ENCODE measurements around the gene TAPT1. TPM values are rescaled to one million over a fixed set of nuclear protein-coding genes. Genes with fewer than 3 reads are reported as not detected.

Gene TAPT1
- total RNA-seq, 2 experiments from 2014 or later: 46.1 TPM

GRCh38 chr4:16236402-16237023, 10.2 kb upstream of the TAPT1 start:
- H3K27me3 Mint-ChIP-seq: peaks cover 2% of the 10 kb centered on the region
- no peak overlapping the region for H3K27ac Mint-ChIP-seq
- H3K4me1 Mint-ChIP-seq: peaks cover 8% of the 10 kb centered on the region
- ATAC-seq (ENCODE audit: low read depth) (no peak), DNase-seq (no peak)
- H3K36me3 Mint-ChIP-seq: no peaks in the 10 kb centered on the region
- H3K9me3 Mint-ChIP-seq: no peaks in the 10 kb centered on the region
- POLR2A ChIA-PET: no interaction called here
- no peak overlapping the region for H3K4me3 Mint-ChIP-seq

- DNase-seq (no peak), ATAC-seq (ENCODE audit: low read depth) (no peak)
- POLR2A ChIA-PET: no interaction called here
- Mint-ChIP-seq H3K4me1 (peaks cover 7% of the 10 kb centered on the region), H3K27me3 (peaks cover 2% of the 10 kb centered on the region), H3K36me3 (no peaks in the 10 kb centered on the region), H3K9me3 (no peaks in the 10 kb centered on the region), H3K4me3 (no peak overlapping the region), H3K27ac (no peak overlapping the region)
Observed at GRCh38 chr4:16235209-16235608, 8.9 kb upstream of the TAPT1 start.

- Mint-ChIP-seq H3K36me3 (no peaks in the 10 kb centered on the region), H3K4me1 (peaks cover 7% of the 10 kb centered on the region), H3K9me3 (no peaks in the 10 kb centered on the region), H3K27me3 (no peaks in the 10 kb centered on the region), H3K27ac (no peak overlapping the region), H3K4me3 (no peak overlapping the region)
- no peak for DNase-seq
- no peak for ATAC-seq (ENCODE audit: low read depth)
- POLR2A ChIA-PET: no interaction called here
Observed at GRCh38 chr4:16233569-16234177, 7.4 kb upstream of the TAPT1 start.

- Mint-ChIP-seq H3K4me1 (peaks cover 13% of the 10 kb centered on the region), H3K27me3 (no peaks in the 10 kb centered on the region), H3K9me3 (no peaks in the 10 kb centered on the region), H3K36me3 (no peaks in the 10 kb centered on the region), H3K27ac (no peak overlapping the region), H3K4me3 (no peak overlapping the region)
- ATAC-seq (ENCODE audit: low read depth) (no peak), DNase-seq (no peak)
- POLR2A ChIA-PET: interaction anchor here (0.6 kb wide), 1 partner anchor 1256 kb away, joined by 3 read pairs; no protein-coding TSS in a partner anchor
Observed at GRCh38 chr4:16231570-16232245, 5.4 kb upstream of the TAPT1 start.

GRCh38 chr4:16230308-16230707, 4.0 kb upstream of the TAPT1 start:
- H3K27ac Mint-ChIP-seq: no peak overlapping the region
- no peak overlapping the region for H3K4me3 Mint-ChIP-seq
- DNase-seq (no peak), ATAC-seq (ENCODE audit: low read depth) (no peak)
- no peaks in the 10 kb centered on the region for H3K36me3 Mint-ChIP-seq
- POLR2A ChIA-PET: no interaction called here
- peaks cover 13% of the 10 kb centered on the region for H3K4me1 Mint-ChIP-seq
- H3K9me3 Mint-ChIP-seq: no peaks in the 10 kb centered on the region
- no peaks in the 10 kb centered on the region for H3K27me3 Mint-ChIP-seq

GRCh38 chr4:16229604-16230003, 3.3 kb upstream of the TAPT1 start:
- H3K4me3 Mint-ChIP-seq: no peak overlapping the region
- H3K36me3 Mint-ChIP-seq: no peaks in the 10 kb centered on the region
- peaks cover 19% of the 10 kb centered on the region for H3K4me1 Mint-ChIP-seq
- no peaks in the 10 kb centered on the region for H3K9me3 Mint-ChIP-seq
- H3K27ac Mint-ChIP-seq: no peak overlapping the region
- ATAC-seq (ENCODE audit: low read depth): no peak
- no peaks in the 10 kb centered on the region for H3K27me3 Mint-ChIP-seq
- no peak for DNase-seq
- POLR2A ChIA-PET: no interaction called here

- peak; percentile 37 for DNase-seq
- H3K27me3 Mint-ChIP-seq: no peaks in the 10 kb centered on the region
- H3K4me3 Mint-ChIP-seq: peak overlapping the region; percentile 91
- POLR2A ChIA-PET: interaction anchor here (0.6 to 3.0 kb wide), 3 partner anchors 15 to 327 kb away, joined by 3 to 19 read pairs (median 8); no protein-coding TSS in a partner anchor
- no peaks in the 10 kb centered on the region for H3K9me3 Mint-ChIP-seq
- H3K4me1 Mint-ChIP-seq: peaks cover 40% of the 10 kb centered on the region
- H3K27ac Mint-ChIP-seq: peak overlapping the region; percentile 92
- ATAC-seq (ENCODE audit: low read depth): no peak
- H3K36me3 Mint-ChIP-seq: peaks cover 11% of the 10 kb centered on the region
Observed at GRCh38 chr4:16227462-16227868, 1.2 kb upstream of the TAPT1 start.

- POLR2A ChIA-PET: interaction anchor here (0.6 to 3.0 kb wide), 4 partner anchors 15 to 573 kb away, joined by 3 to 19 read pairs (median 6); no protein-coding TSS in a partner anchor
- Mint-ChIP-seq H3K4me1 (peaks cover 39% of the 10 kb centered on the region), H3K27ac (peak overlapping the region; percentile 92), H3K4me3 (peak overlapping the region; percentile 91), H3K27me3 (no peaks in the 10 kb centered on the region), H3K9me3 (no peaks in the 10 kb centered on the region), H3K36me3 (peaks cover 11% of the 10 kb centered on the region)
- ATAC-seq (ENCODE audit: low read depth) (peak; percentile 23), DNase-seq (no peak)
Observed at GRCh38 chr4:16226816-16227461, 668 bp upstream of the TAPT1 start.

- POLR2A ChIA-PET: interaction anchor here (0.7 to 3.0 kb wide), 4 partner anchors 13 to 456 kb away, joined by 3 to 19 read pairs (median 4); no protein-coding TSS in a partner anchor
- no peaks in the 10 kb centered on the region for H3K9me3 Mint-ChIP-seq
- DNase-seq (no peak), ATAC-seq (ENCODE audit: low read depth) (no peak)
- H3K4me3 Mint-ChIP-seq: peak overlapping the region; percentile 90
- peak overlapping the region; percentile 95 for H3K27ac Mint-ChIP-seq
- peaks cover 13% of the 10 kb centered on the region for H3K36me3 Mint-ChIP-seq
- peaks cover 39% of the 10 kb centered on the region for H3K4me1 Mint-ChIP-seq
- H3K27me3 Mint-ChIP-seq: no peaks in the 10 kb centered on the region
Observed at GRCh38 chr4:16225167-16225862, 956 bp downstream of the TAPT1 start.

GRCh38 chr4:16224264-16225166, 1.8 kb downstream of the TAPT1 start:
- Mint-ChIP-seq H3K9me3 (no peaks in the 10 kb centered on the region), H3K27me3 (no peaks in the 10 kb centered on the region), H3K4me3 (peak overlapping the region; percentile 90), H3K27ac (peak overlapping the region; percentile 95), H3K4me1 (peaks cover 39% of the 10 kb centered on the region), H3K36me3 (peaks cover 17% of the 10 kb centered on the region)
- no peak for DNase-seq
- POLR2A ChIA-PET: interaction anchor here (0.7 to 3.0 kb wide), 4 partner anchors 12 to 455 kb away, joined by 3 to 19 read pairs (median 4); no protein-coding TSS in a partner anchor
- ATAC-seq (ENCODE audit: low read depth): no peak

- no peak overlapping the region for H3K27ac Mint-ChIP-seq
- H3K4me3 Mint-ChIP-seq: peak overlapping the region; percentile 90
- peaks cover 39% of the 10 kb centered on the region for H3K4me1 Mint-ChIP-seq
Observed at GRCh38 chr4:16222957-16223527, 3.2 kb downstream of the TAPT1 start.

GRCh38 chr4:16218950-16219349, 7.3 kb downstream of the TAPT1 start:
- no peaks in the 10 kb centered on the region for H3K9me3 Mint-ChIP-seq
- peaks cover 49% of the 10 kb centered on the region for H3K36me3 Mint-ChIP-seq
- POLR2A ChIA-PET: no interaction called here
- H3K27ac Mint-ChIP-seq: no peak overlapping the region
- peaks cover 46% of the 10 kb centered on the region for H3K4me1 Mint-ChIP-seq
- DNase-seq (no peak), ATAC-seq (ENCODE audit: low read depth) (no peak)
- no peaks in the 10 kb centered on the region for H3K27me3 Mint-ChIP-seq
- no peak overlapping the region for H3K4me3 Mint-ChIP-seq

More at GRCh38 chr4:16222957-16223527, 3.2 kb downstream of the TAPT1 start:
- Mint-ChIP-seq H3K36me3 (peaks cover 21% of the 10 kb centered on the region), H3K27me3 (no peaks in the 10 kb centered on the region), H3K9me3 (no peaks in the 10 kb centered on the region)
- no peak for ATAC-seq (ENCODE audit: low read depth)
- DNase-seq: no peak
- POLR2A ChIA-PET: no interaction called here
